ENCODE data around the gene ARHGAP11B.
"Not testable (repeated sequence)": the region's sequence is repeated elsewhere in the genome, so short reads cannot be mapped to it uniquely, and the experiment has no call there.

Gene ARHGAP11B

DNA sequence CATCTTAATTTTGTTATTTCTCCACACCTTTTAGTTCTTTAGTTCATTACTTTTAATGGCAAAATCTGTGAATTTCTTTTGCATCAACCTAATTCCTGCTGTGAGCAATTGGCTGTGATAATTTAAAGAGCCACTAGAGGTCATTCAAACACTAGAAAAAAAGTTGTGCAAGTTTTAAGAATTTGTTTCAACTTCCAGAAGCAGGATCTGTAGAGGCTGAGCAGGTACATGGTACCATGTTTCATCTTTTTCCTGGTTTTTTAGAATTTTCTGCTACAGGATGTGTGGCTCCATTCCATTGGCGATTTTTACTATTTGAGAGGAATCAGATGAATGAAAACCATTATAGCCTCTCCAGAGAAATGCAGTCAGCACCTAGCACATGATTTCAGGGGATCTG, 35.2 kb downstream of the ARHGAP11B start:
- H3K4me2 ChIP-seq; DNase-seq; BruUV-seq (replicated peaks); CTCF ChIA-PET; H3K4me1 ChIP-seq (replicated peaks; ENCODE audit: insufficient read depth); H3K9me2 ChIP-seq (ENCODE audit: insufficient read depth); H3F3A ChIP-seq (ENCODE audit: insufficient read depth, low read depth); H2AFZ ChIP-seq; POLR2A ChIA-PET (ENCODE audit: unreplicated experiment); H4K20me1 ChIP-seq (ENCODE audit: insufficient read depth); H3K27ac ChIP-seq; H3K79me2 ChIP-seq (ENCODE audit: low read depth); H3K36me3 ChIP-seq (ENCODE audit: low read depth); H3K4me3 ChIP-seq; H3K9me3 ChIP-seq (ENCODE audit: insufficient read depth, low read depth); H3K27me3 ChIP-seq (ENCODE audit: insufficient read depth, low read depth): not testable (repeated sequence)
- peak; percentile 64 for TF ChIP-seq CTCF (conservative IDR thresholded peaks at IDR 0.05)
- intact Hi-C loops (cut with micrococcal nuclease; ENCODE audit: unreplicated experiment) = loop anchor here (10.0 kb wide), 1 partner anchor 464 kb away; no protein-coding TSS in a partner anchor

GRCh38 chr15:30669621-30670020, 43.7 kb downstream of the ARHGAP11B start:
- CTCF ChIA-PET; H3K36me3 ChIP-seq (ENCODE audit: low read depth): not testable (repeated sequence)
- intact Hi-C loops (cut with micrococcal nuclease; ENCODE audit: unreplicated experiment) = loop anchor here (10.0 kb wide), 1 partner anchor 455 kb away; no protein-coding TSS in a partner anchor

GRCh38 chr15:30670056-30670455, 44.1 kb downstream of the ARHGAP11B start:
- BruUV-seq (replicated peaks) = no TSS peak
- ChIA-PET POLR2A (ENCODE audit: unreplicated experiment) (no interaction called here), CTCF (no interaction called here)
- Histone ChIP-seq H3K4me1 (replicated peaks; ENCODE audit: insufficient read depth) (no peaks in the 10 kb centered on the region), H3K36me3 (ENCODE audit: low read depth) (no peaks in the 10 kb centered on the region), H3K79me2 (ENCODE audit: low read depth) (no peaks in the 10 kb centered on the region), H2AFZ (no peak overlapping the region), H3K27me3 (ENCODE audit: insufficient read depth, low read depth) (no peaks in the 10 kb centered on the region), H3K9me2 (ENCODE audit: insufficient read depth) (no peaks in the 10 kb centered on the region), H4K20me1 (ENCODE audit: insufficient read depth) (no peaks in the 10 kb centered on the region), H3K9me3 (ENCODE audit: insufficient read depth, low read depth) (no peaks in the 10 kb centered on the region), H3K27ac (no peak overlapping the region), H3K4me3 (no peak overlapping the region), H3F3A (ENCODE audit: insufficient read depth, low read depth) (0 out of 2 replicates have a peak, but pooled peaks cover 3% of the 10 kb centered on the region), H3K4me2 (no peak overlapping the region)
- no peak for DNase-seq
- TF ChIP-seq EZH2 (IDR thresholded peaks at IDR 0.05; ENCODE audit: low read depth) (no peak), CTCF (conservative IDR thresholded peaks at IDR 0.05) (no peak)
- intact Hi-C loops (cut with micrococcal nuclease; ENCODE audit: unreplicated experiment) = no loop called here

More at GRCh38 chr15:30669621-30670020, 43.7 kb downstream of the ARHGAP11B start:
- BruUV-seq (replicated peaks); H3K4me1 ChIP-seq (replicated peaks; ENCODE audit: insufficient read depth); H3K27ac ChIP-seq; H3K79me2 ChIP-seq (ENCODE audit: low read depth); H3K9me3 ChIP-seq (ENCODE audit: insufficient read depth, low read depth); H3K4me2 ChIP-seq; POLR2A ChIA-PET (ENCODE audit: unreplicated experiment); DNase-seq; H3F3A ChIP-seq (ENCODE audit: insufficient read depth, low read depth); H3K9me2 ChIP-seq (ENCODE audit: insufficient read depth); H3K4me3 ChIP-seq; H3K27me3 ChIP-seq (ENCODE audit: insufficient read depth, low read depth); H4K20me1 ChIP-seq (ENCODE audit: insufficient read depth); H2AFZ ChIP-seq: not testable (repeated sequence)

DNA sequence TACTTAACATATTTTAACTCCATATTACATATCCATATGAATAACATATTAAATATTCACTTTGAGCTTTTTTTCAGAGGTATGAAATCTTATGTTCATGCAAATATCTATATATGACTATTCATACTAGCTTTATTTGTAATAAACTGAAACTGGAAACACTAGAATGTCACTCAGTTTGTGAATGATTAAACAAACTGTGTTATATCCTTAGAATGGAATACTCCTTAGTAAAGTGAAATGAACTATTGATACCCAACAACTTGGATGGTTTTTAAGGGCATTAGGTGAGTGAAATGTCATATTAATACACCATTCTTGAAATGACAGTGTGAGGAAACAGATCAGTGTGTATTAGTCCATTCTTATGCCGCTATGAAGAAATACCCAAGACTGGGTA, 45.4 kb downstream of the ARHGAP11B start:
- Histone ChIP-seq H3K79me2 (ENCODE audit: low read depth) (no peaks in the 10 kb centered on the region), H3K9me3 (ENCODE audit: insufficient read depth, low read depth) (no peaks in the 10 kb centered on the region), H3K4me2 (no peak overlapping the region), H3K27ac (no peak overlapping the region), H3K4me1 (replicated peaks; ENCODE audit: insufficient read depth) (no peaks in the 10 kb centered on the region), H3F3A (ENCODE audit: insufficient read depth, low read depth) (0 out of 2 replicates have a peak, but pooled peaks cover 3% of the 10 kb centered on the region), H3K27me3 (ENCODE audit: insufficient read depth, low read depth) (no peaks in the 10 kb centered on the region), H3K9me2 (ENCODE audit: insufficient read depth) (no peaks in the 10 kb centered on the region), H2AFZ (no peak overlapping the region), H3K4me3 (no peak overlapping the region), H3K36me3 (ENCODE audit: low read depth) (no peaks in the 10 kb centered on the region), H4K20me1 (ENCODE audit: insufficient read depth) (no peaks in the 10 kb centered on the region)
- ChIA-PET POLR2A (ENCODE audit: unreplicated experiment) (no interaction called here), CTCF (no interaction called here)
- TF ChIP-seq EZH2 (IDR thresholded peaks at IDR 0.05; ENCODE audit: low read depth) = no peak
- TF ChIP-seq CTCF (conservative IDR thresholded peaks at IDR 0.05) = no peak
- intact Hi-C loops (cut with micrococcal nuclease; ENCODE audit: unreplicated experiment) = no loop called here
- DNase-seq = no peak
- no TSS peak for BruUV-seq (replicated peaks)
